Endothelial cell of umbilical vein (primary cell): Measurements from ENCODE around the gene NOXA1.

Experiments
- EZH2 ChIP-seq: IDR thresholded peaks from 2 replicates; pipeline ENCODE4 v1.6.1; 2012; ENCODE audit warnings: borderline replicate concordance, low read depth, mild to moderate bottlenecking, moderate library complexity, low read length, inconsistent platforms; ENCODE audit not compliant: severe bottlenecking
- GATA2 ChIP-seq: IDR thresholded peaks from 2 replicates; pipeline ENCODE4 v1.7.0; 2011; ENCODE audit warnings: low read depth, mild to moderate bottlenecking, moderate library complexity, mixed read lengths, low read length; ENCODE audit not compliant: insufficient read length, insufficient read depth
- JUN ChIP-seq: IDR thresholded peaks from 2 replicates; pipeline ENCODE4 v1.6.1; 2011; ENCODE audit warnings: borderline replicate concordance, low read depth; ENCODE audit not compliant: insufficient read length, insufficient read depth
- MYC ChIP-seq: IDR thresholded peaks from one replicate; pipeline ENCODE4 v1.6.1; 2011; ENCODE audit warnings: mild to moderate bottlenecking, low read depth, low read length
- POLR2A ChIP-seq: IDR thresholded peaks from 2 replicates; pipeline ENCODE4 v1.6.1; 2012; ENCODE audit warnings: low read depth, mild to moderate bottlenecking, control low read depth, low read length
- POLR2AphosphoS5 ChIP-seq: IDR thresholded peaks from 2 replicates; pipeline ENCODE4 v1.6.1; 2012; ENCODE audit warnings: low read depth, mild to moderate bottlenecking, control low read depth, low read length, moderate library complexity; ENCODE audit not compliant: insufficient read depth
- TF ChIP-seq, protein P1 (sequence below), 2 donors: IDR thresholded peaks; 1 replicate in 1 of 2; 2 replicates in 1 of 2; pipeline ENCODE4 v1.5.1; 2011; ENCODE audit warnings: low read length in 2 of 2, mild to moderate bottlenecking in 2 of 2, moderate library complexity in 2 of 2, control low read depth in 1 of 2, inconsistent platforms in 1 of 2, low read depth in 1 of 2; ENCODE audit not compliant: insufficient read depth in 1 of 2; ENCODE audit errors: extremely low read depth in 1 of 2
- TF ChIP-seq, protein P2 (sequence below): IDR thresholded peaks from 2 replicates; pipeline ENCODE4 v1.6.1; 2011; ENCODE audit not compliant: insufficient read depth, insufficient read length

- TF ChIP-seq, protein P1, sequence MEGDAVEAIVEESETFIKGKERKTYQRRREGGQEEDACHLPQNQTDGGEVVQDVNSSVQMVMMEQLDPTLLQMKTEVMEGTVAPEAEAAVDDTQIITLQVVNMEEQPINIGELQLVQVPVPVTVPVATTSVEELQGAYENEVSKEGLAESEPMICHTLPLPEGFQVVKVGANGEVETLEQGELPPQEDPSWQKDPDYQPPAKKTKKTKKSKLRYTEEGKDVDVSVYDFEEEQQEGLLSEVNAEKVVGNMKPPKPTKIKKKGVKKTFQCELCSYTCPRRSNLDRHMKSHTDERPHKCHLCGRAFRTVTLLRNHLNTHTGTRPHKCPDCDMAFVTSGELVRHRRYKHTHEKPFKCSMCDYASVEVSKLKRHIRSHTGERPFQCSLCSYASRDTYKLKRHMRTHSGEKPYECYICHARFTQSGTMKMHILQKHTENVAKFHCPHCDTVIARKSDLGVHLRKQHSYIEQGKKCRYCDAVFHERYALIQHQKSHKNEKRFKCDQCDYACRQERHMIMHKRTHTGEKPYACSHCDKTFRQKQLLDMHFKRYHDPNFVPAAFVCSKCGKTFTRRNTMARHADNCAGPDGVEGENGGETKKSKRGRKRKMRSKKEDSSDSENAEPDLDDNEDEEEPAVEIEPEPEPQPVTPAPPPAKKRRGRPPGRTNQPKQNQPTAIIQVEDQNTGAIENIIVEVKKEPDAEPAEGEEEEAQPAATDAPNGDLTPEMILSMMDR (IDR thresholded peaks at IDR 0.05; ENCODE audit: extremely low read depth in 1 of 2, insufficient read depth in 1 of 2, low read depth in 1 of 2, low read length in 2 of 2) = no peak
- no peak for TF ChIP-seq POLR2AphosphoS5
- TF ChIP-seq POLR2A = no peak
- TF ChIP-seq EZH2 = no peak
- no peak for TF ChIP-seq MYC
- TF ChIP-seq GATA2 = no peak
- TF ChIP-seq, protein P2, sequence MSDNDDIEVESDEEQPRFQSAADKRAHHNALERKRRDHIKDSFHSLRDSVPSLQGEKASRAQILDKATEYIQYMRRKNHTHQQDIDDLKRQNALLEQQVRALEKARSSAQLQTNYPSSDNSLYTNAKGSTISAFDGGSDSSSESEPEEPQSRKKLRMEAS = no peak
- TF ChIP-seq JUN = no peak
Observed at GRCh38 chr9:137396227-137396626, 27.0 kb upstream of the NOXA1 start.
